ENCODE data around the gene RP2. TPM values are rescaled to one million over a fixed set of nuclear protein-coding genes. Genes with fewer than 3 reads are reported as not detected.

Gene RP2
- total and polyA plus RNA-seq, 2 of the 8 experiments (the other 6 are each of a cell fraction or from before 2014, with no cell fraction given): 2.2 to 6.9 TPM

- Histone ChIP-seq H3K4me1 (replicated peaks in 1 of 4; ENCODE audit: control insufficient read depth in 3 of 4, insufficient read depth in 4 of 4, low read length in 3 of 4) (no peaks in the 10 kb centered on the region), H3K23me2 (ENCODE audit: low read depth, low read length) (no peaks in the 10 kb centered on the region), H3K27me3 (replicated peaks in 1 of 4; ENCODE audit: control insufficient read depth in 3 of 4, extremely low read depth in 1 of 4, insufficient read depth in 3 of 4, low read length in 3 of 4) (no peaks in the 10 kb centered on the region), H3K9ac (replicated peaks in 1 of 4; ENCODE audit: extremely low read depth in 1 of 4, low read depth in 3 of 4, low read length in 3 of 4) (no peak overlapping the region), H4K20me1 (replicated peaks in 1 of 2; ENCODE audit: control insufficient read depth in 1 of 2, insufficient read depth in 2 of 2, low read length in 2 of 2) (no peaks in the 10 kb centered on the region), H3K36me3 (ENCODE audit: control insufficient read depth in 2 of 4, insufficient read depth in 4 of 4, low read length in 3 of 4) (no peaks in the 10 kb centered on the region), H3K4me2 (ENCODE audit: insufficient read depth in 1 of 2, low read depth in 2 of 2, low read length in 2 of 2) (no peak overlapping the region), H2BK120ac (replicated peaks; ENCODE audit: low read depth, low read length) (no peak overlapping the region), H3K9me3 (ENCODE audit: insufficient read depth in 2 of 2, low read depth in 1 of 2, low read length in 1 of 2) (no peaks in the 10 kb centered on the region), H3K14ac (ENCODE audit: insufficient read length) (no peak overlapping the region), H4K91ac (replicated peaks; ENCODE audit: insufficient read length, low read length) (no peak overlapping the region), H3K18ac (ENCODE audit: extremely low read depth, low read length) (no peak overlapping the region), H3K4ac (replicated peaks; ENCODE audit: insufficient read length, low read depth, low read length) (no peak overlapping the region), H2AFZ (ENCODE audit: low read length) (no peak overlapping the region), H2BK15ac (ENCODE audit: low read length) (no peak overlapping the region), H4K5ac (ENCODE audit: insufficient read length, low read depth, low read length) (no peak overlapping the region), H3K27ac (ENCODE audit: low read depth, low read length) (no peak overlapping the region), H2AK5ac (ENCODE audit: low read depth, low read length) (no peak overlapping the region), H3K4me3 (ENCODE audit: extremely low read depth in 1 of 4, insufficient read depth in 2 of 4, low read depth in 3 of 4, low read length in 4 of 4) (no peak overlapping the region), H3K56ac (replicated peaks; ENCODE audit: insufficient read length, low read depth, low read length) (no peak overlapping the region), H3K79me1 (ENCODE audit: low read depth, low read length) (no peaks in the 10 kb centered on the region), H2BK20ac (ENCODE audit: low read length) (no peak overlapping the region), H3K79me2 (ENCODE audit: control insufficient read depth in 1 of 2, insufficient read depth in 2 of 2, low read length in 2 of 2) (no peaks in the 10 kb centered on the region), H4K8ac (ENCODE audit: extremely low read depth, insufficient read depth, low read length) (no peak overlapping the region), H2BK12ac (ENCODE audit: low read depth, low read length) (no peak overlapping the region), H3K23ac (ENCODE audit: insufficient read length) (no peak overlapping the region), H2BK5ac (ENCODE audit: low read depth, low read length) (no peak overlapping the region)
- FAIRE-seq: no peak
- WGBS, 2 experiments (ENCODE audit: extremely low coverage in 1 of 2, insufficient coverage in 1 of 2, insufficient read length in 1 of 2, insufficient replicate concordance in 2 of 2, low coverage in 1 of 2, low lambda C conversion rate in 2 of 2, missing lambda C conversion rate in 1 of 2): 92% methylated on average over 4 of the region's 4 CpGs; no CpG with 5 or more reads in 1 of the 2 experiments
- ChIA-PET CTCF (ENCODE audit: partially characterized antibody) (interaction anchor here (0.5 to 1.0 kb wide), 3 partner anchors 19 to 1304 kb away, joined by 3 to 4 read pairs (median 3); no protein-coding TSS in a partner anchor), POLR2A (ENCODE audit: partially characterized antibody) (no interaction called here)
- no peak for DNase-seq (ENCODE audit: low read depth in 1 of 2, low spot score in 2 of 2)
- TF ChIP-seq KDM5A (IDR thresholded peaks at IDR 0.05; ENCODE audit: low read length): no peak
These were observed 16.3 kb upstream of the RP2 start for GRCh38 chrX:46820391-46821100.
